ENCODE results near the gene PPP1R27. TPM values are rescaled to one million over a fixed set of nuclear protein-coding genes. Genes with fewer than 3 reads are reported as not detected.
"Not testable (repeated sequence)": the region's sequence is repeated elsewhere in the genome, so short reads cannot be mapped to it uniquely, and the experiment has no call there.

Gene PPP1R27
- total RNA-seq, 2 donors from 2014 or later: not detected

DNA sequence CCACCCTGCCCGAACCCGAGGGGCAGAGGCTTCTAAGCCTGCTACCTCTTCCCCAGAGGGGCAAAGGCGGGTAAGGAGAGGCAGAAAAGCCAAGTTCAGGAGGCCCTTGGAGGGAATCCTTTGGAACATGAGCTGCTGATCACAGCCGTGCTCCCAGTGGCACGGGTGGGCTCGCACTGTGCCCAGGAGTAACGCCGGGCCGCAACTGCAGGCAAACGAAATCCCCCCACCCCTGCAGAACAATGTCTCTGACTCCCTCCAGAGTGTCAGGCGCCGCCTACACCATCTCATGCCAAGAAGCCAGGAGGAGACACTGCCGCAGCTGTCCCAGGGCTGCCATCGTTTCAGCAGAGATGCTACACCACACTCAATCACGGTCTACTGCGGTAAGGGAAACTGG lies 16.6 kb upstream of the PPP1R27 start:
- H3K27ac Mint-ChIP-seq: no peak overlapping the region
- H3K36me3 Mint-ChIP-seq (ENCODE audit: low read depth): peaks cover 97% of the 10 kb centered on the region
- no peak for ATAC-seq (replicated peaks)
- H3K4me1 Mint-ChIP-seq: no peaks in the 10 kb centered on the region
- H3K27me3 Mint-ChIP-seq: no peaks in the 10 kb centered on the region
- H3K9me3 Mint-ChIP-seq: no peaks in the 10 kb centered on the region
- H3K4me3 Mint-ChIP-seq: no peak overlapping the region

DNA sequence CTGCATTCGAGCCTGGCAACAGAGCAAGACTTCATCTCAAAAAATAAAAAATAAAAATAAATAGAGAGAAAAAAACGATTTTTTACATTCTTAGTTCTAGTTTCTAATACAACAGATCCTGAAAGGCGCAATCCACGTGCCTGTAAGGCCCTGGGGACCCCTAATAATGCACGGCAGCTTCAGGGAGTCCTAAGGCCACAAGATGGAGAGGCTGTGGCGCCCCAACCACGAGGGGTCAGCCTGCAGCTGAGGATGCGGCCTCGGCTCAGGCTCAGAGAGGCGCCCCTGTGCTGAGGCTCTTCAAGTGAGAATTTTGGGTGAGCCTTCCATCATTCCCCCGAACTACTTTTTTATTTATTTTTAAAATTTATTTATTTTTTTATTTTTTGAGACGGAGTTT lies 14.6 kb upstream of the PPP1R27 start:
- no peak for ATAC-seq (replicated peaks)
- no peaks in the 10 kb centered on the region for H3K9me3 Mint-ChIP-seq
- no peaks in the 10 kb centered on the region for H3K27me3 Mint-ChIP-seq

DNA sequence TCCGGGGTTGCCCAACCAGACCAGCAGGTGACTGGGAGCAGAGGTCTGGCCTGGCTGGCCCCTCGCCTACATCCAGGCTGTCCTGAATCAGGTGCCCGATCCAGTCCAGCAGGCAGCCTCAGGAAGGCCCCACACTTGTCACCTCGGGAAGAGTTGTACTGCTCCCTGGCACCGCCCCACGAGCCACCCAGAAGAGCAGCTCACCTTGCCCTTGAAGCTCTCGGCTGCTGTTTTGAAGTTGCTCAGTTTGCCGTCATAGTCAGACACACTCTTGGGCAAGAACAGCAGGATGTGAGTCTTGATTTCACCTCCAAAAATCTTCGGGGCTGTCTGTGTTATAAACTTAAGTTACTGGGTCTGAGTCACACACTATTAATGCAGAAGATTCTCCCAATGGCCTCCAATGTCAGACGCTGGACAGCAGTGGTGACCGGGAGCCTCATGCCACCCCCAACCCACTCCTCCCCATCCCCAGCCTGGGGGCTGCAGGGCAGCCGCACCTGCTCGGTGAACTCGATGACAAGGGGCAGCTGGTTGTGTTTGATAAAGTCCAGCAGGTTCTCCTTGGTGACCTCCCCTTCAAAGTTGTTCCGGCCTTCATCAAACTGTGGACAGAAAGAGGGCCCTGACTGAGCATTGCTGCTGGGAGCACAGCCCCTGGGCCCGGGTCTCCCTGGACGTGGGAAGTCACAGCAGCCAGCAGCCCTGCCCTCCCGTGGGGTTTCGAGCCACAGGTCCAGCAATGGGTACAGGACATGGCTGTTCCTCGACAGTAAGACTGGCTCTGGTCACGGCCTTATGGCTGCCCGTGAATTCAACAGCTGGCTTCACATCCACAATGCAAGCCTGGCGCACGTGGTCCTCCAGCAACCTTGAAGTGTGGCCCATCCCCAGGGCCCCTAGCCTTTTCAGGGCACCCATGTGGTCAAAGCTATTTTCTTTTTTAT lies 12.2 kb upstream of the PPP1R27 start:
- Mint-ChIP-seq H3K9me3 (no peaks in the 10 kb centered on the region), H3K4me1 (no peaks in the 10 kb centered on the region), H3K4me3 (no peak overlapping the region), H3K27me3 (no peaks in the 10 kb centered on the region), H3K36me3 (ENCODE audit: low read depth) (peaks cover 85% of the 10 kb centered on the region), H3K27ac (no peak overlapping the region)
- ATAC-seq (replicated peaks): no peak

More for the DNA sequence above, 14.6 kb upstream of the PPP1R27 start:
- Mint-ChIP-seq H3K36me3 (ENCODE audit: low read depth) (peaks cover 94% of the 10 kb centered on the region), H3K4me1 (no peaks in the 10 kb centered on the region), H3K4me3 (no peak overlapping the region), H3K27ac (no peak overlapping the region)

DNA sequence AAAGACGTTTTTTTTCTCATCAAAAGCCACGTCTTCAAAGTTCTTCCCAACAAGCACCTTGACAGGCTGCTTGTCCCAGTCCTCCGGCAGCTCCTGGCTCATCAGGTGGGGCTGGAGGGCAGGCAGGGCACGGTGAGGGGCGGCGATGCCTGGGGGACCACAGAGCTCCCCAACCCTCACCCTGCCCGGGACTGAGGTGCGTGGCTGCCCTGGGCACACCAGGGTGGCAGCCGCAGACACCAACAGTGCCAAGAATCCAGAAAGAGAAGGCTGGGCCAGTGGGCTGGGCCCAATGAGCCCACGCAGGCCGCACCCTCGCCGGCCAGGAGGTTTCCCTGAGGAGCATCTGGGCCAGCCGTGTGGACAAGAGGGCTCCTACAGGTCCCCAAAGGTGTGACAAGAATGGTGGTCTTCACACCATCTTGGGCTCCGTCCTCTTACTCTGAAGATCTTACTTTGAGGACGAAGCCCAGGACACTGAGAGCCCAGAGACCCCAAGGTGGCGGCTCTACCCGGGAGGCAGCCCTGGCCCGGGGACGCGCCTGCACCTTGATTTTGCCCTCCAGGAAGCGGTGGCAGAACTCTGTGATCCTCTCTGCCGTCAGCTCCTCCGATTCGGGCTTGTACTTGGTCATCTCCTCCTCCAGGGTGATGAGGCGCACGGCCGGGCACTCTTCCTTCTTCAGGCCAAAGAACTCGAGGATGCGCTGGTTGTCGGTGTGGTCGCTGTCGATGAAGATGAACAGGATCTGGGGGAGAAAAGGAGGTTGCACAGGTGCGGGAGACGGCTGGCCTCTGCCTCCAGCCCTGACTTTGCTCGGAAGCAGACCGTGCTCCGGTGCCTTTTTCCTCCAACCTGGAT lies 11.3 kb upstream of the PPP1R27 start:
- peaks cover 76% of the 10 kb centered on the region for H3K36me3 Mint-ChIP-seq (ENCODE audit: low read depth)
- no peak overlapping the region for H3K4me3 Mint-ChIP-seq
- no peak overlapping the region for H3K27ac Mint-ChIP-seq
- no peaks in the 10 kb centered on the region for H3K4me1 Mint-ChIP-seq
- ATAC-seq (replicated peaks): no peak
- H3K27me3 Mint-ChIP-seq: no peaks in the 10 kb centered on the region
- no peaks in the 10 kb centered on the region for H3K9me3 Mint-ChIP-seq

DNA sequence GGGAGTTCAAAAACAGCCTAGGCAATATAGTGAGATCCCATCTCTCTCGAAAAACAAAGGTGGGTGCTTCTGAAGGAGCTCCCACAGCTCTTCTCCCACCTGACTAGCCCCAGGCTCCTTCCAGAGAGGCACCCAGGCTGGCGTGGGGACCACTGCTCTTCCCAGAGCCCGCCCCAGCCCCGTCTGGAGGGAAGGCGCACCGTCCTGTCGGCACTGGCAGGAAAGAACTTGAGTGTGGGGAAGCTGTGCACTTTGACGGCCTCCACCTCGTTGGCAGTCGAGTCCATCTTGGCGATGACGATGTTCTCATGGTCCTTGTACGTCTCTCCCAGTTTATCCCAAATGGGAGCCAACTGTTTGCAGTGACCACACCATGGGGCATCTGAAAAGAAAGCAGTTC lies 10.5 kb upstream of the PPP1R27 start:
- Mint-ChIP-seq H3K4me1 (no peaks in the 10 kb centered on the region), H3K9me3 (no peaks in the 10 kb centered on the region), H3K4me3 (no peak overlapping the region), H3K27ac (no peak overlapping the region), H3K36me3 (ENCODE audit: low read depth) (peaks cover 69% of the 10 kb centered on the region), H3K27me3 (no peaks in the 10 kb centered on the region)
- no peak for ATAC-seq (replicated peaks)

DNA sequence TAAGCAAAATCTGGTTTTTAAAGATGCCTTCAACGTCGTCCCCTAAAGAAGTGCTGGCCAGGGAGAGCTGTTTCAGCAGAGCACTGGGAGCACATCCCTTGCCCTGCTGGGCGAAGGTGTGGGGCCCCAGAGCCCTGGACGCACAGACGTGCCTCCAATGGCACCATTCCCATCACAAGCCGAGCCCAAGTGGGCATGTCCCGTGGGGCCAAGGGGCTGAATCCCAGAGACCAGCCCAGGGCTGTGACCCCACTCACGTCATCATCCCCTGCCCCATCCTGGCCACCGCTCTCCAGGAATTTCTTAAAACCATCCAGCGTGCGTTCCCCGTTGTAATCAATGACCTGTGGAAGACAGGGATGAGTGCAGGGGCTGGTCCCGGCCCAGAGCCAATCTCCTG lies 10.0 kb upstream of the PPP1R27 start:
- no peak for ATAC-seq (replicated peaks)
- Mint-ChIP-seq H3K4me1 (no peaks in the 10 kb centered on the region), H3K27me3 (no peaks in the 10 kb centered on the region), H3K36me3 (ENCODE audit: low read depth) (peaks cover 64% of the 10 kb centered on the region), H3K9me3 (no peaks in the 10 kb centered on the region), H3K27ac (no peak overlapping the region), H3K4me3 (no peak overlapping the region)

DNA sequence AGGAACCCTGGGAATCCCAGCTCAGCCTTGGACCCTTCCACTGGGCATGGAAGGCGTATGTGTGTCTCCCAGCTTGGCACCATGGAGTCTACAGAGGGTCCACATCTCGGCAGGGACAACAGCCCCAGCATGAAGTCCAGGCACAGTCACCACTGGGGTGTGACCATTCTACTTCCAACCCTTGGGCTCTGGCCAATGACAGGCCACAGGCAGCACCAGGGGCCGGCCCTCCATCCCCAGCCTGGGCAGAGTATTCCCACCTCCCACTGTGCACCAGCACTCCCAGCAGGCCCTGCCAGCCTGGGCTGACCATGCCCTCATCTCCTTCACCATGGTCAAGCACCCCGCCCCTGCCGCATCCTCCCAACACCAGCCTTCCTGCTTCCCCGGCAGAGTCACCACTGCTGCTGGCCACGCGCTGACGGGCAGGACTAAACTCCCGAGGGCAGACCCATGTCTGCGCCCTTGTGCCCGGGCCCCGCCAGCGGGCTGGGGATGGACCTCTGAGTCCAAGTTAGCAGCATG lies 9.5 kb upstream of the PPP1R27 start:
- Mint-ChIP-seq H3K4me1 (no peaks in the 10 kb centered on the region), H3K27ac (no peak overlapping the region), H3K36me3 (ENCODE audit: low read depth) (peaks cover 60% of the 10 kb centered on the region), H3K9me3 (no peaks in the 10 kb centered on the region), H3K27me3 (no peaks in the 10 kb centered on the region), H3K4me3 (no peak overlapping the region)
- ATAC-seq (replicated peaks): peak; percentile 14

DNA sequence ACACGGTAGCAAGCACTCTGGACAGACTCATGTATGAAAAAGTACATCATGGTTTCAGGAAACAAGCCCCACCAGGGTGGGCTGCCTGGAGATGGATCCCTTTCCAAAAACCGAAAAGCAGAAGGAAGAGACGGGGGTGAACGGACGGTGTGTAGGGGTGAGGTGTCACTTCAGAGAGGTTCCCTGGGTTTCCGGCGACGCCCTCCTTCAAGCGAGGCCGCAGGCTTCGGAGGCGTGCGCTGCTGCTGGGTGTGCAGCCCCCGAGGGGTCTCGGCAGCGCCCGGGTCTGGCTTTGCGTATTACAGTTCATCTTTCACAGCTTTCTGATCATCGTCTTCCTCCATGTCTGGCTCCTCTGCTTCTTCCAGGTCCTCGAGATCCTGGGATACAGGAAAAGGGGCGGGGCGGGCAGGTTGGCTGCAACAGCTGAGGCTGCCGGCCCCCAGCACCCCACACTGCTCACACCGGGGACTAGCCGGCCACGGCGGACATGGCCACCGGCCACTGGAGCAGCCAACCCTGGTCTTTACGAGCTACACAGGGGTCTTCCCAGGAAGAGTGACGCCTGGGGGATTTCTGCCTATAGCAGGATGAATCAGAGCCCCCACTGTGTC lies 9.0 kb upstream of the PPP1R27 start:
- no peak for ATAC-seq (replicated peaks)
- H3K27me3 Mint-ChIP-seq: no peaks in the 10 kb centered on the region
- no peaks in the 10 kb centered on the region for H3K4me1 Mint-ChIP-seq

DNA sequence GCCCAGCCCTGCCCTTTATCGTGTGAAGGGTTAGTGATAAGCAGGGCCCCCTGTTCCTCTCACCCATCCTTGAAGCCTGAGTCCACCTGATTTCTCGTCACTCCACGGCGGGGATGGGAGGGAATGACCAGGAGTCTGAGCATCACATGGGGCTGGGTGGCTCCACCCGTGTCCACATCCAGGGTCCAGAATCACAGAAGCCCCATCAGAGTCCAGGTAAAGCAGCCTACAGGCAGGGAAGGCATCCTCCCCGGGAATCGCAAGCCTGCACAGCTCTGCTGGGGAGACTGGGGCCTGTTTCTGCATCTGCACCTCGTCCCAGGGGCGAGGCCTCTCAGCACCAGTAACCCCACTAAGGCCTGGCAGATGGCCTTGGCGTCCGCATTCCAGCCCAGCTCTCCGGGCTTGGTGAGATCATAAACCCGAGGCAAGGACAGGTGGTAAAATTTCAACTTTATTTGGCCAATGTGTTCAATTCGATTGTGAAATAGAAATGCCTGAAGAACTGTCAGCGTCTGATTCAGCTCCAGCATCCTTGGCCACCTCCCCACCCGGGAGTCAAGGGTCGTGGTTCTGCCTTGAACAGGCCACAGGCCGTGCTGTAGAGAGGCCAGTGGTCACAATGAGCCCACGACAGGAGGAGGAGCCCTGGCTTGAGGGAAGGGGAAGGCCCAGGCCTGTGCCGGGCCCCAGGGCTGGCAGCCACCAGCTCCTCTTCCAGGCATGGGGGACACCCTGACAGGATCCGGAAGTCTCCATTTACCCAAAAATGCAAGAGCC lies 8.1 kb upstream of the PPP1R27 start:
- H3K36me3 Mint-ChIP-seq (ENCODE audit: low read depth): peaks cover 47% of the 10 kb centered on the region
- H3K27me3 Mint-ChIP-seq: no peaks in the 10 kb centered on the region
- H3K4me1 Mint-ChIP-seq: no peaks in the 10 kb centered on the region
- peak; percentile 17 for ATAC-seq (replicated peaks)
- no peaks in the 10 kb centered on the region for H3K9me3 Mint-ChIP-seq
- H3K4me3 Mint-ChIP-seq: no peak overlapping the region
- no peak overlapping the region for H3K27ac Mint-ChIP-seq

More for the DNA sequence above, 9.0 kb upstream of the PPP1R27 start:
- Mint-ChIP-seq H3K9me3 (no peaks in the 10 kb centered on the region), H3K36me3 (ENCODE audit: low read depth) (peaks cover 54% of the 10 kb centered on the region), H3K4me3 (no peak overlapping the region), H3K27ac (no peak overlapping the region)

DNA sequence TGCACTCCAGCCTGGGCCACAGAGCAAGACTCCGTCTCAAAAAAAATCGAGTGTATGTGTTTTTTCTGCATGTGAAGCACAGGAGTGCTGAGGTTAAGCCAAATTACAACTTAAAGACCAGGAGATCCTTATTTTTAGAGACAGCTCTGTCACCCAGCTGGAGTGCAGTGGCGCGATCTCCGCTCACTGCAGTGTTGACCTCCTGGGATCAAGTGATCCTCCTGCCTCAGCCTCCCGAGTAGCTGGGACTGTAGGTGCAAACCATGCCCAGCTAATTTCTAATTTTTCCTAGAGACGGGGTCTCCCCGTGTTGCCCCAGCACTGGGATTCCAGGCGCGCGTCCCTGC lies 7.5 kb upstream of the PPP1R27 start:
- Mint-ChIP-seq H3K27ac (no peak overlapping the region), H3K9me3 (no peaks in the 10 kb centered on the region), H3K36me3 (ENCODE audit: low read depth) (peaks cover 42% of the 10 kb centered on the region), H3K27me3 (no peaks in the 10 kb centered on the region), H3K4me1 (no peaks in the 10 kb centered on the region), H3K4me3 (no peak overlapping the region)
- no peak for ATAC-seq (replicated peaks)

DNA sequence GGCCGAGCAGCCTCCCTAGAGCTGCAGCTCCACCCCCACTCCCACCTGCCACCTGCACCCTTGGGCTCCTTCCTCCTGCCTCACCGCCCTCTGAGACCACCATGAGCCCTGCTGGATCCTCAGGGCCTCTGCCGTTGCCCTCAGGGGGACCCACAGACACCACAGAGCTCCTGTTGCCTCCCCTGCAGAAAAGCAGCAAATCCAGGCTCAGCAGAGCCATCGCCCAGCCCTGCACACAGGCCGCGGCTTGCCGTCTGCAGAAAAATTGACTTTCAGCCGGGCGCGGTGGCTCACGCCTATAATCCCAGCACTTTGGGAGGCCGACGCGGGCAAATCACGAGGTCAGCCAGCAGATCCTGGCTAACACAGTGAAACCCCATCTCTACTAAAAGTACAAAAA lies 7.0 kb upstream of the PPP1R27 start:
- Mint-ChIP-seq H3K27ac (no peak overlapping the region), H3K4me1 (no peaks in the 10 kb centered on the region), H3K27me3 (no peaks in the 10 kb centered on the region), H3K9me3 (no peaks in the 10 kb centered on the region), H3K36me3 (ENCODE audit: low read depth) (peaks cover 37% of the 10 kb centered on the region), H3K4me3 (no peak overlapping the region)
- no peak for ATAC-seq (replicated peaks)

DNA sequence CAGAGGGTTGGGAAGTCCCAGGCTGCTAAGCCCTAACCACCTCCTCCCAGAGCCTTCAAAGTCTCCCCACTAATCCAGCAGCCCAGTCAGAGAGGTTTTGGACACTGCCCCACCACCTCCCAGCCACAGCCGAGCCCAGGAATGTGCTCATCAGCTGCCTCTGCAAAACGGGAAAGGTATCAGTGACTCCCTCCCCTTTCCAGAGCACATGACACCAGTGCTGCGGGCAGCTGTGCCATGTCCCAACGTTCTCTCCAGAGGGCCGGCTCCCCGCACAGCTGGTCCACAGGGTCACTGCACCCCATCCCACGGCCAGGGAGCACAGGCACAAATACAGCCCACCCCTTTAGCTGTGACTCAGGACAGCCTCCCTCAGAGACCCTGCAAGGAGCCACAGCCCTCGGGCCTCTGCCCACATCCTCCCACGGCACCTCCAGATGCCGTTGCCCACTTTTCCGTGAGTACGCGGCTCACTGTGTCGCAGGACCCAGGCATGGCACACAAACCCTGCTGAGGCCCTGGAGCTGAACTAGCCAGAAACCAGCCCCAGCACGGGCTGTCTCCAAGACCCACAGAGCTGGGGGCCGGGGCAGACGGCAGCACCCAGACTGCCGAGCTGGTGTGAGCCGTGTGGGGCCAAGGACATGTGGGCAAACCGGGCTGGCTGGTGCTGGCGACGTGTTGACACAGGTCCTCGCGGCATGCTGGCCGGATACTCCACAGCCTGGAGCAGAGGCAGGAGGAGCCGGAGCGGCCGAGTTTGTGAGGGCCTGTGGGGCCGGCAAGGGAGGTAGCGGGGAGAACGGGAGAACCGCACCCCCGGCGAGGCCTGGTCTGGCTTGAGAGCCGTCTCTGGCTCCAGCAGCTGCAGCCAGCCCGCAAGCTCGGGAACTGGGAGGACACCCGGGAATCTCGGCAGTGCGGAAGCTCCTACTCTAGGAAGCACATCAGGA lies 6.3 kb upstream of the PPP1R27 start:
- Mint-ChIP-seq H3K36me3 (ENCODE audit: low read depth) (peaks cover 29% of the 10 kb centered on the region), H3K4me1 (no peaks in the 10 kb centered on the region), H3K27me3 (no peaks in the 10 kb centered on the region), H3K27ac (no peak overlapping the region), H3K9me3 (no peaks in the 10 kb centered on the region), H3K4me3 (no peak overlapping the region)
- no peak for ATAC-seq (replicated peaks)

DNA sequence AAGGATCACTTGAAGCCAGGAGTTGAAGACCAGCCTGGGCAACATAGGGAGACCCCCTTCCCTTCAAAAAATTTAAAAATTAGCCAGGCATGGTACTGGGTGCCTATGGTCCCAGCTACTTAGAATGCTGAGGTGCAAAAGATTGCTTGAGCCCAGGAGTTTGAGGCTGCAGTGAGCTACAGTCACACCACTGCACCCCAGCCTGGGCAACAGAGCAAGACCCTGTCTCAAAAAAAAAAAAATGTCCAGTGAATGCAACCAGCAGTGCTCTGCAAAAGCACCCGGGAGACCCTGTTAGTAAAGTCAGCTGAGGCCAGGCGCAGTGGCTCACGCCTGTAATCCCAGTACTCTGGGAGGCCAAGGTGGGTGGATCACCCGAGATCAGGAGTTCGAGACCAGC lies 5.2 kb upstream of the PPP1R27 start:
- ATAC-seq (replicated peaks); H3K9me3 Mint-ChIP-seq; H3K27me3 Mint-ChIP-seq; H3K4me1 Mint-ChIP-seq; H3K27ac Mint-ChIP-seq; H3K4me3 Mint-ChIP-seq: not testable (repeated sequence)
- H3K36me3 Mint-ChIP-seq (ENCODE audit: low read depth): peaks cover 21% of the 10 kb centered on the region
